Cerebellar cortex (tissue), 1 donor: ENCODE results near the gene BICDL2.

Experiments used
- DNase-seq: peaks from one replicate; pipeline ENCODE4 v3.0.0-alpha.2; 2015; ENCODE audit warnings: low spot score

BICDL2 gene

GRCh38 chr16:3023669-3024478 is 12.9 kb downstream of the BICDL2 start, which contains the start of the genes HCFC1R1 and THOC6:
HCFC1R1 (minus strand) TSS chr16:3023942; CDS start chr16:3023941, 1 bp downstream.
THOC6 (plus strand) TSS chr16:3024035; CDS start chr16:3024327, 292 bp downstream.
- DNase-seq: peak; percentile 99

GRCh38 chr16:3023415-3023668 is 13.4 kb downstream of the BICDL2 start:
- DNase-seq: peak; percentile 80

GRCh38 chr16:3022684-3023414 is 13.9 kb downstream of the BICDL2 start:
- no peak for DNase-seq

DNA sequence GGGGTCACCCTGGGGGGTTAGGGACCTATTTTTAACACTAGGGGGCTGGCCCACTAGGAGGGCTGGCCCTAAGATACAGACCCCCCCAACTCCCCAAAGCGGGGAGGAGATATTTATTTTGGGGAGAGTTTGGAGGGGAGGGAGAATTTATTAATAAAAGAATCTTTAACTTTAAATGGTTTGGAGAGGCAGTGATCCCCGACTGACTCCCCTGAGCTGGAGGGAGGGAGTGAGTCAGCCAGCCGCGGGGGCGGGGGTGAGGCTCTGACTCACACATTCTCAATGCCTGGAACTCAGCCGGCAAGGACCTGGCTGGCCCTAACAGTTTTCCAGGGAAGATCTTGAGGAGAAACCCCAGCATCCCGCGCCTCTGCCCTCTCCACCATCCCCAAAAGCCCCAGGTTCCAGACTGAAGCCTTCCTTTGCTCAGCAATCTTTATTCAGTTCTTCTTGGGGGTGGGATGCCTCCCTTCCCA is 14.5 kb downstream of the BICDL2 start:
- DNase-seq: peak; percentile 77

DNA sequence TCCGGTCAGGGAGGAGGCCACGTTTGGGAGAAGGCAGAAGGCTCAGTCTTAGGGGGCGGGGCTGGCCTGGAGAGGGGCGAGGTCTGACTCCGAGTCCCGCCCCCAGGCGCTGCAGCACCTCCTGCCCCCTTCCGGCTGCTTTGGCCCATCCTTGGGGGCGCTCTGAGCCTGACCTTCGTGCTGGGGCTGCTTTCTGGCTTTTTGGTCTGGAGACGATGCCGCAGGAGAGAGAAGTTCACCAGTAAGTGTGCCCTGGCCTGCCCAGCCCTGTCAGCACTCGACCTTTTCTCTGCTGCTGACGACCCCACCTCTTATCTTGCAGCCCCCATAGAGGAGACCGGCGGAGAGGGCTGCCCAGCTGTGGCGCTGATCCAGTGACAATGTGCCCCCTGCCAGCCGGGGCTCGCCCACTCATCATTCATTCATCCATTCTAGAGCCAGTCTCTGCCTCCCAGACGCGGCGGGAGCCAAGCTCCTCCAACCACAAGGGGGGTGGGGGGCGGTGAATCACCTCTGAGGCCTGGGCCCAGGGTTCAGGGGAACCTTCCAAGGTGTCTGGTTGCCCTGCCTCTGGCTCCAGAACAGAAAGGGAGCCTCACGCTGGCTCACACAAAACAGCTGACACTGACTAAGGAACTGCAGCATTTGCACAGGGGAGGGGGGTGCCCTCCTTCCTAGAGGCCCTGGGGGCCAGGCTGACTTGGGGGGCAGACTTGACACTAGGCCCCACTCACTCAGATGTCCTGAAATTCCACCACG is 15.1 kb downstream of the BICDL2 start:
- peak; percentile 84 for DNase-seq

- peak; percentile 62 for DNase-seq
Observed at GRCh38 chr16:3020604-3021448, 15.9 kb downstream of the BICDL2 start.

- DNase-seq: peak; percentile 53
Observed at GRCh38 chr16:3020247-3020603, 16.5 kb downstream of the BICDL2 start, which contains the start of gene TNFRSF12A. TNFRSF12A (plus strand) TSS chr16:3020368; CDS start chr16:3020398, 30 bp downstream.

- DNase-seq: no peak
Observed at GRCh38 chr16:3019594-3020246, 17.0 kb downstream of the BICDL2 start.

DNA sequence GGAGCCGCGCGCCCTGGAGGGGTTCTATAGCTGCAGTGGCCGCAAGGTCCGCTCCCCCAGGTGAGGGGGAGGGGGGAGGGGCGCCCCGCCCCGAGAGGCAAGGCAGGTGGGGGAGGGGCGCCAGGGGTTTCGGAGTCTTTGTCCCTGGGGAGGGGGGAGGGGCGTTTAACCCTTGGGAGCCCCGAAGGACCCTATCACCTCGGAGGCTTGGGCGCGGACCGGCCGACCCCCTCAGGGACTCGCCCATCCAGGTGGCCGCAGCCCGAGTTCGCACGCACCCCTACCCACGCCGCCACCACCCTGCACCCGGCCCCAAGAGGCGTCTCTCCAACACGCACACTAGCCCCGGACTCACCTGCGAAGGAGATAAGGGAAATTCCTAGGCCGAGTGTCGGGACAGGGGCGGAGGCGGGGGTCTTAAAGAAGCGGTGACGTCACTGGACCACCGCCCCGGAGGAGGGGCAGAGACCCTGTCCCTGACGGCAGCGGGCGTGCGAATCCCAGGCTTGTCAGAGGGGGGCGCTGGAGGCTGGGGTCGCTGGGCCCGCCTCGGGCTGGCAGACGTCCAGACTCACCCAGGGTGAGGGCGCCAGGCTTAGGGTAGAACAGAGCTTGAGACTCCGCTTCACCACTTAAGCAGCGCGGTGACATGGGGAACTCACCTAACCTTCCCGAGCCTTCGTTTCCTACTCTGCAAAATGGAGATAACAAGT is 18.8 kb downstream of the BICDL2 start, which contains the start of gene CLDN6:
TSS of gene CLDN6 (minus strand) at position 390 of the 713 bp plus-strand sequence. CDS start 2,162 bp downstream, outside the sequence.
- no peak for DNase-seq

DNA sequence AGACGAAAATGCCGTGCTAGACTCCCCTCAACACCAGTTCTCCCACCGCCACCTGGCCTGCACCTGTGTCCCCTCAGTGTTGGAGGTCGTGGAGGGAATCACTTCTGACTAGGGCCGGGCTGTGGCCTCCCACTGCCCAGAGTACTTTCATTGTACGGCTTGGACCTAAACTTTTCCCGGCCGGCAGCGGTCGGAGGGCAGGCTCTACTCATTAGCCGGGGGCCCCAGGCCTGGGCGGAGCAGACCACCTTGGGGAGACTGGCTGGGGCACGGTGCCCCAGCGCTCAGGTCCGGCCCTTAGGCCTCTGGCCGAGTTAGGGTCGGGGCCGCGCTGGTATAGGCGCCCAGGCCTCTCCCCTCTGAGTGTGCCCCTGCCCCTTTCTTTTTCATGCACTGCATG is 19.4 kb downstream of the BICDL2 start:
- DNase-seq: no peak

- DNase-seq: no peak
Observed at GRCh38 chr16:3015865-3016521, 20.8 kb downstream of the BICDL2 start.

- DNase-seq: no peak
Observed at GRCh38 chr16:3014971-3015370, 21.8 kb downstream of the BICDL2 start.

DNA sequence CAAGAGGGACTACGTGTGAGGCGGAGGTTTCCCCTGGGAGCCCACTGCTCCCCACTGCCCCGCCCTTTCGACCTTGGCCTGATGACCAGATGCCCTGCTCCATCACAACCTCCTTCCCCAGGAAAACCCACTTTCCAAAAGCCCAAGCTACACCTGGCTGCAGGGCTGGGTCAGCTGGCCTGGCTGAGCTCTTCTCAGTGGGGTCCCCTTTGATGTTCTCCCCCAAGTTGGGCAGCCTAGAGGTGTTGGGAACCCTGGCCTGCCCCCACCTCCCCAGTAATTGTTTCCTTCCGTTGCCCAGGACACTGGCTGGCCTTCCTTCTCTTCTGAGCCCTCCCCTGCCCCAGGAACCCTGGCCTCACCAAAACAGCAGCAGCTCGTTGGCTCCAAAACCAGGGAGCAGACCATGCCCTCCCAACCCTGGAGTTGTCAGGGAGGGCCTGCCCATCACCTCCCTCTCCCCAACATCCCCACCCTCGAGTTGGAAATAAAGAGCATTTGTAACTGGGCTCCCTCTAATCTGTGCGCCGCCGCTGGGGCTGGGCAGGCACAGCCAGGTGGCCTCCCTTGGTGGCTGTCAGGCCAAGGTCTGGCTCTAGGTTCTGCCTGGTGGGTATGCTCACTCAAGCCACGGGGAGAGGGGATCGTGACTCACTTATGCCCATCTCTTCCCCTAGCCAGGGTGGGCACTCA is 22.6 kb downstream of the BICDL2 start:
- DNase-seq: no peak

GRCh38 chr16:3013491-3013951 is 23.2 kb downstream of the BICDL2 start:
- no peak for DNase-seq

DNA sequence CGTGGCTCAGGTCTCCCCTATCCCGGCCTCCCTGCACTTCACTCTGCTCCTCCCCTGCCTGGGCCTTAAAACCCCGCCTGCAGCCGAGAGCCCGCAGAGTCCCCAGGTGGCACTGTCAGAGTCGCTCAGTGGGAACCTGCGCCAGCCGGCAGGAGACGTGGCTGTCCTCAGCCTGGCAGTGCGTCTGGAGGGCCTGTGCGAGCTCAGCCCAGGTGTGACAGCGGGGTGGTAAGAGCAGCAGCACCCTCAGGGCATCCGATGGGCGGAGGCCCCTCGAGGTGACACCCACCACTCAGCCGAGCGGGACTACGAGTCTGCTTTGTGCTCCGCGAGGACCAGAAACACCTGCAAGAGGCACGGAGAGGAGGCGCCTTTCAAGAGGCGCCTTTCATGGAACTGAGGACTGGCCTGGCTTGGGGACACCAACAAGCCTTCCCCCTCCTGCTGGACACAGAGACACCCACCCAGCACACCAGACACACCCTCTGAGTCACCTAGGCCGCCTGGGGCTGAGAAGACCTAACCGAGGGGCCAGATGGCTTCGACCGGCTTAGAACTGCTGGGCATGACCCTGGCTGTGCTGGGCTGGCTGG is 23.8 kb downstream of the BICDL2 start, which contains the start of gene CLDN9:
TSS of gene CLDN9 (plus strand) at position 96 of the 593 bp plus-strand sequence. CDS start at position 536, 440 bp downstream.
- no peak for DNase-seq

DNA sequence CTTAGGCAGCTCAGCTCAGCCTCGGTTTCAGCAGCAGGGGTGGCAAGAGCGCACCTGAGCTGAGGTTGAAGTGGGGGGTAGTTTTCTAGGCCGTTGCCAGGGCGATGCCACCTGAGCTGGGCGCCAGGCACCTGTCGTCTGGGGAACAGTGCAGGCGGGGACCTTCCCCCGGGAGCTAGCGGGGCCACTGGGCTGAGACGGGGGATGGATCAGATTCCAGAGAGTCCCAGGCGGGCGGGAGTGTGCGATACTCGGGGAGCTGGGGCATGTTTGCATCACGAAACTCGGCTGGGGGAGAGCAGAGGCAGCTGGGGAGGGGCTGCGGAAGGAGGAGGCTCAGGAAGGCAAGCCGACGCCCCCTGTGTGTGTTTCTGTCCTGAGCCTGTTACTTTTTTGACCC is 24.5 kb downstream of the BICDL2 start:
- DNase-seq: no peak

DNA sequence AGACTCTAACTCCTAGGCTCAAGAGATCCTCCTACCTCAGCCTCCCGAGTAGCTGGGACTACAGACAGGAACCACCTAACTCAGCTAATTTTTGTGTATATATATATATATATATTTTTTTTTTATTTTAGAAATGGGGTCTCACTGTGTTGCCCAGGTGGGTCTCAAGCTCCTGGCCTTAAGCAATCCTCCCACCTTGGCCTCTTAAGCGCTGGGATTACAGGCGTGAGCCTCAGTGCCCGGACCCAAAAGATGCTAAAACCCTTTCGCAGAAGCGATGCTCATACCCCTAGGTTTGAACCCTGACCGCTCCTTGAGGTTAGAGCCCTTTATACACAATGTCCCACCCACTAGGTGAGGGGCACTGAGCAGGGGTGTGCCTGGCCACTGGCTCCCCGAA is 26.2 kb downstream of the BICDL2 start:
- DNase-seq: no peak
